ENCODE results near the gene VAC14.

VAC14 gene

GRCh38 chr16:70701596-70701995 is 99.4 kb downstream of the VAC14 start:
- H3K27ac Mint-ChIP-seq = no peak overlapping the region
- H3K9me3 Mint-ChIP-seq = no peaks in the 10 kb centered on the region
- H3K27me3 Mint-ChIP-seq (ENCODE audit: low read depth) = no peaks in the 10 kb centered on the region
- H3K4me3 Mint-ChIP-seq = no peak overlapping the region
- no peaks in the 10 kb centered on the region for H3K36me3 Mint-ChIP-seq (ENCODE audit: low read depth)
- no peak for DNase-seq (ENCODE audit: low spot score)
- H3K4me1 Mint-ChIP-seq (ENCODE audit: low read depth) = peaks cover 6% of the 10 kb centered on the region

GRCh38 chr16:70701036-70701435 is 99.9 kb downstream of the VAC14 start:
- H3K4me1 Mint-ChIP-seq (ENCODE audit: low read depth) = peaks cover 8% of the 10 kb centered on the region
- H3K9me3 Mint-ChIP-seq = no peaks in the 10 kb centered on the region
- no peak for DNase-seq (ENCODE audit: low spot score)
- no peak overlapping the region for H3K27ac Mint-ChIP-seq
- H3K36me3 Mint-ChIP-seq (ENCODE audit: low read depth) = no peaks in the 10 kb centered on the region
- H3K27me3 Mint-ChIP-seq (ENCODE audit: low read depth) = no peaks in the 10 kb centered on the region
- H3K4me3 Mint-ChIP-seq = no peak overlapping the region

- Mint-ChIP-seq H3K36me3 (ENCODE audit: low read depth) (peaks cover 2% of the 10 kb centered on the region), H3K4me1 (ENCODE audit: low read depth) (peaks cover 13% of the 10 kb centered on the region), H3K27me3 (ENCODE audit: low read depth) (no peaks in the 10 kb centered on the region), H3K27ac (no peak overlapping the region), H3K4me3 (no peak overlapping the region), H3K9me3 (no peaks in the 10 kb centered on the region)
- DNase-seq (ENCODE audit: low spot score) = no peak
These were observed 100.6 kb downstream of the VAC14 start for GRCh38 chr16:70700101-70701020.

- Mint-ChIP-seq H3K27ac (no peak overlapping the region), H3K9me3 (no peaks in the 10 kb centered on the region)
These were observed 101.3 kb downstream of the VAC14 start for GRCh38 chr16:70699696-70700095.

GRCh38 chr16:70698901-70699300 is 102.1 kb downstream of the VAC14 start:
- no peak for DNase-seq (ENCODE audit: low spot score)
- peaks cover 4% of the 10 kb centered on the region for H3K36me3 Mint-ChIP-seq (ENCODE audit: low read depth)
- no peaks in the 10 kb centered on the region for H3K27me3 Mint-ChIP-seq (ENCODE audit: low read depth)
- H3K27ac Mint-ChIP-seq = no peak overlapping the region
- no peaks in the 10 kb centered on the region for H3K9me3 Mint-ChIP-seq
- H3K4me3 Mint-ChIP-seq = no peak overlapping the region
- H3K4me1 Mint-ChIP-seq (ENCODE audit: low read depth) = peaks cover 15% of the 10 kb centered on the region

More at GRCh38 chr16:70699696-70700095, 101.3 kb downstream of the VAC14 start:
- H3K27me3 Mint-ChIP-seq (ENCODE audit: low read depth) = no peaks in the 10 kb centered on the region
- H3K4me3 Mint-ChIP-seq = no peak overlapping the region
- H3K4me1 Mint-ChIP-seq (ENCODE audit: low read depth) = peaks cover 15% of the 10 kb centered on the region
- no peak for DNase-seq (ENCODE audit: low spot score)
- H3K36me3 Mint-ChIP-seq (ENCODE audit: low read depth) = peaks cover 4% of the 10 kb centered on the region

- Mint-ChIP-seq H3K27me3 (ENCODE audit: low read depth) (no peaks in the 10 kb centered on the region), H3K9me3 (no peaks in the 10 kb centered on the region), H3K36me3 (ENCODE audit: low read depth) (peaks cover 4% of the 10 kb centered on the region), H3K4me1 (ENCODE audit: low read depth) (peaks cover 15% of the 10 kb centered on the region), H3K27ac (no peak overlapping the region), H3K4me3 (no peak overlapping the region)
- no peak for DNase-seq (ENCODE audit: low spot score)
These were observed 103.3 kb downstream of the VAC14 start for GRCh38 chr16:70697594-70698170.

GRCh38 chr16:70696952-70697593 is 103.9 kb downstream of the VAC14 start:
- Mint-ChIP-seq H3K27ac (peak overlapping the region; percentile 26), H3K9me3 (no peaks in the 10 kb centered on the region), H3K4me1 (ENCODE audit: low read depth) (peaks cover 15% of the 10 kb centered on the region), H3K4me3 (no peak overlapping the region), H3K36me3 (ENCODE audit: low read depth) (peaks cover 4% of the 10 kb centered on the region), H3K27me3 (ENCODE audit: low read depth) (no peaks in the 10 kb centered on the region)
- no peak for DNase-seq (ENCODE audit: low spot score)

GRCh38 chr16:70696355-70696754 is 104.6 kb downstream of the VAC14 start:
- Mint-ChIP-seq H3K4me1 (ENCODE audit: low read depth) (peaks cover 15% of the 10 kb centered on the region), H3K9me3 (no peaks in the 10 kb centered on the region), H3K27me3 (ENCODE audit: low read depth) (no peaks in the 10 kb centered on the region), H3K36me3 (ENCODE audit: low read depth) (peaks cover 4% of the 10 kb centered on the region), H3K4me3 (no peak overlapping the region), H3K27ac (peak overlapping the region; percentile 36)
- DNase-seq (ENCODE audit: low spot score) = no peak

- Mint-ChIP-seq H3K27ac (peak overlapping the region; percentile 58), H3K9me3 (no peaks in the 10 kb centered on the region), H3K36me3 (ENCODE audit: low read depth) (peaks cover 4% of the 10 kb centered on the region), H3K27me3 (ENCODE audit: low read depth) (no peaks in the 10 kb centered on the region), H3K4me3 (peak overlapping the region; percentile 61), H3K4me1 (ENCODE audit: low read depth) (peaks cover 15% of the 10 kb centered on the region)
- DNase-seq (ENCODE audit: low spot score) = no peak
These were observed 105.5 kb downstream of the VAC14 start for GRCh38 chr16:70695331-70696070.

- Mint-ChIP-seq H3K4me1 (ENCODE audit: low read depth) (peaks cover 15% of the 10 kb centered on the region), H3K4me3 (no peak overlapping the region), H3K27ac (no peak overlapping the region), H3K36me3 (ENCODE audit: low read depth) (peaks cover 4% of the 10 kb centered on the region), H3K27me3 (ENCODE audit: low read depth) (no peaks in the 10 kb centered on the region), H3K9me3 (no peaks in the 10 kb centered on the region)
- DNase-seq (ENCODE audit: low spot score) = no peak
These were observed 106.1 kb downstream of the VAC14 start for GRCh38 chr16:70694868-70695218.

- DNase-seq (ENCODE audit: low spot score) = no peak
- no peaks in the 10 kb centered on the region for H3K27me3 Mint-ChIP-seq (ENCODE audit: low read depth)
- H3K9me3 Mint-ChIP-seq = no peaks in the 10 kb centered on the region
- no peak overlapping the region for H3K4me3 Mint-ChIP-seq
- H3K4me1 Mint-ChIP-seq (ENCODE audit: low read depth) = peaks cover 15% of the 10 kb centered on the region
- peaks cover 4% of the 10 kb centered on the region for H3K36me3 Mint-ChIP-seq (ENCODE audit: low read depth)
- H3K27ac Mint-ChIP-seq = no peak overlapping the region
These were observed 106.7 kb downstream of the VAC14 start for GRCh38 chr16:70694088-70694867.

- no peak overlapping the region for H3K4me3 Mint-ChIP-seq
- peaks cover 4% of the 10 kb centered on the region for H3K36me3 Mint-ChIP-seq (ENCODE audit: low read depth)
- peaks cover 15% of the 10 kb centered on the region for H3K4me1 Mint-ChIP-seq (ENCODE audit: low read depth)
- no peaks in the 10 kb centered on the region for H3K9me3 Mint-ChIP-seq
- no peak overlapping the region for H3K27ac Mint-ChIP-seq
- DNase-seq (ENCODE audit: low spot score) = no peak
- H3K27me3 Mint-ChIP-seq (ENCODE audit: low read depth) = no peaks in the 10 kb centered on the region
These were observed 107.9 kb downstream of the VAC14 start for GRCh38 chr16:70692873-70693671.

Data from T-helper 2 cell treated with Interferon-gamma antibody and Interleukin-4, amounts not matched to agents 5 μg/mL and 100 μg/mL, for 36 hours (primary cell).